A673 (cell line): Measurements from ENCODE around the gene LHFPL2. TPM values are rescaled to one million over a fixed set of nuclear protein-coding genes. Genes with fewer than 3 reads are reported as not detected.

Experiments
- BruUV-seq: library from RNA; stranded (reverse); fragments of 400-500 nt; replicated peaks from 2 replicates; lab custom pipeline; 2021; lab: Mats Ljungman, UMichigan
- CTCF ChIA-PET: fragments of 300-600 bp; sonication (Branson Sonifier 250); formaldehyde crosslinking; loops from one replicate; lab custom pipeline; 2022; ENCODE audit warnings: antibody characterized with exemption; lab: Charles Lee
- POLR2A ChIA-PET: fragments of 300-600 bp; sonication (Branson Sonifier 250); formaldehyde crosslinking; loops from one replicate; lab custom pipeline; 2022; ENCODE audit warnings: antibody characterized with exemption; ENCODE audit not compliant: low non-redundant PET; lab: Charles Lee
- DNase-seq: peaks from one replicate; pipeline ENCODE4 v3.0.0-alpha.2; 2015; ENCODE audit warnings: low spot score
- H3K27ac ChIP-seq: fragments of 200-600 bp; sonication (generic); 2 replicates; pipeline ENCODE4 v1.5.1; 2016; ENCODE audit warnings: mixed run types, low read depth, mild to moderate bottlenecking, mixed read lengths, antibody characterized with exemption, low read length; ENCODE audit not compliant: poor library complexity, severe bottlenecking
- H3K27me3 ChIP-seq: fragments of 200-600 bp; sonication (generic); replicated peaks from 2 replicates; pipeline ENCODE4 v1.6.1; 2017; ENCODE audit warnings: mixed run types, low read depth, mild to moderate bottlenecking, mixed read lengths, antibody characterized with exemption, low read length; ENCODE audit not compliant: insufficient read depth, poor library complexity
- H3K36me3 ChIP-seq: fragments of 200-600 bp; sonication (generic); 2 replicates; pipeline ENCODE4 v1.6.1; 2016; ENCODE audit warnings: mixed run types, mild to moderate bottlenecking, mixed read lengths, antibody characterized with exemption, low read length; ENCODE audit not compliant: insufficient read depth, poor library complexity, severe bottlenecking
- H3K4me1 ChIP-seq: fragments of 200-600 bp; sonication (generic); 2 replicates; pipeline ENCODE4 v1.6.1; 2017; ENCODE audit warnings: mixed run types, mild to moderate bottlenecking, mixed read lengths, antibody characterized with exemption, low read length; ENCODE audit not compliant: insufficient read depth, poor library complexity, severe bottlenecking
- H3K4me3 ChIP-seq: fragments of 200-600 bp; sonication (generic); 2 replicates; pipeline ENCODE4 v1.5.1; 2016; ENCODE audit warnings: low read depth, mixed run types, mild to moderate bottlenecking, mixed read lengths, low read length; ENCODE audit not compliant: poor library complexity, severe bottlenecking
- H3K9me3 ChIP-seq: fragments of 200-600 bp; sonication (generic); 2 replicates; pipeline ENCODE4 v1.6.1; 2016; ENCODE audit warnings: mixed run types, low read depth, mild to moderate bottlenecking, mixed read lengths, antibody characterized with exemption, low read length; ENCODE audit not compliant: poor library complexity, severe bottlenecking
- EZH2 ChIP-seq: fragments of 200-600 bp; sonication (generic); IDR thresholded peaks from 2 replicates; pipeline ENCODE4 v1.6.1; 2017; ENCODE audit warnings: borderline replicate concordance, low read depth, mild to moderate bottlenecking, mixed read lengths, antibody characterized with exemption, low read length; ENCODE audit not compliant: poor library complexity, severe bottlenecking
- intact Hi-C: fragments of 100-400 bp; cut with micrococcal nuclease; formaldehyde crosslinking; loops from one replicate; pipeline ENCODE4 v1.10.0; 2022; ENCODE audit not compliant: unreplicated experiment
- total RNA-seq: library from RNA; stranded (reverse); gene quantifications from 2 replicates; pipeline ENCODE4 v1.2.3, GENCODE V29; 2021
- TF ChIP-seq, protein P1 (sequence below): fragments of 300-800, 200-600 bp; sonication (generic); conservative IDR thresholded peaks from 2 replicates; pipeline ENCODE4 v1.5.1; 2017; ENCODE audit warnings: low read depth, mild to moderate bottlenecking, antibody characterized with exemption, low read length, moderate library complexity, mixed read lengths

The LHFPL2 gene
- total RNA-seq, 1 experiment from 2014 or later: 6.2 TPM

DNA sequence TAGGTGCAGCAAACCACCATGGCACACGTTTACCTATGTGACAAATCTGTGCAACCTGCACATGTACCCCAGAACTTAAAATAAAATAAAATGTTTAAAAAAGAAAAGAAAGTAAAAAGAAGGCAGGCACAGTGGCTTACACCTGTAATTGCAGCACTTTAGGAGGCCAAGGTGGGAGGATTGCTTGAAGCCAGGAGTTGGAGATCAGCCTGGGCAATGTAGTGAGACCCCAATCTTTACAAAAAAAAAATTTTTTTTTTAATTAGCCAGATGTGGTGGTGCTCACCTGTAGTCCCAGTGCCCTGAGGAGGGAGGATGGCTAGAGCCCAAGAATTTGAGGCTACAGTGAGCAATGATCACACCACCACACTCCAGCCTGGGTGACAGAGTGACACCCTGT lies 12.5 kb upstream of the LHFPL2 start:
- TF ChIP-seq, protein P1, sequence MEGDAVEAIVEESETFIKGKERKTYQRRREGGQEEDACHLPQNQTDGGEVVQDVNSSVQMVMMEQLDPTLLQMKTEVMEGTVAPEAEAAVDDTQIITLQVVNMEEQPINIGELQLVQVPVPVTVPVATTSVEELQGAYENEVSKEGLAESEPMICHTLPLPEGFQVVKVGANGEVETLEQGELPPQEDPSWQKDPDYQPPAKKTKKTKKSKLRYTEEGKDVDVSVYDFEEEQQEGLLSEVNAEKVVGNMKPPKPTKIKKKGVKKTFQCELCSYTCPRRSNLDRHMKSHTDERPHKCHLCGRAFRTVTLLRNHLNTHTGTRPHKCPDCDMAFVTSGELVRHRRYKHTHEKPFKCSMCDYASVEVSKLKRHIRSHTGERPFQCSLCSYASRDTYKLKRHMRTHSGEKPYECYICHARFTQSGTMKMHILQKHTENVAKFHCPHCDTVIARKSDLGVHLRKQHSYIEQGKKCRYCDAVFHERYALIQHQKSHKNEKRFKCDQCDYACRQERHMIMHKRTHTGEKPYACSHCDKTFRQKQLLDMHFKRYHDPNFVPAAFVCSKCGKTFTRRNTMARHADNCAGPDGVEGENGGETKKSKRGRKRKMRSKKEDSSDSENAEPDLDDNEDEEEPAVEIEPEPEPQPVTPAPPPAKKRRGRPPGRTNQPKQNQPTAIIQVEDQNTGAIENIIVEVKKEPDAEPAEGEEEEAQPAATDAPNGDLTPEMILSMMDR: no peak
- no peak for TF ChIP-seq EZH2
- no peaks in the 10 kb centered on the region for H3K36me3 ChIP-seq
- no peaks in the 10 kb centered on the region for H3K9me3 ChIP-seq
- CTCF ChIA-PET: no interaction called here
- no peak for DNase-seq
- H3K4me1 ChIP-seq: no peaks in the 10 kb centered on the region
- intact Hi-C loops: no loop called here
- no TSS peak for BruUV-seq
- no peak overlapping the region for H3K4me3 ChIP-seq
- no peak overlapping the region for H3K27ac ChIP-seq
- POLR2A ChIA-PET: no interaction called here
- no peaks in the 10 kb centered on the region for H3K27me3 ChIP-seq

DNA sequence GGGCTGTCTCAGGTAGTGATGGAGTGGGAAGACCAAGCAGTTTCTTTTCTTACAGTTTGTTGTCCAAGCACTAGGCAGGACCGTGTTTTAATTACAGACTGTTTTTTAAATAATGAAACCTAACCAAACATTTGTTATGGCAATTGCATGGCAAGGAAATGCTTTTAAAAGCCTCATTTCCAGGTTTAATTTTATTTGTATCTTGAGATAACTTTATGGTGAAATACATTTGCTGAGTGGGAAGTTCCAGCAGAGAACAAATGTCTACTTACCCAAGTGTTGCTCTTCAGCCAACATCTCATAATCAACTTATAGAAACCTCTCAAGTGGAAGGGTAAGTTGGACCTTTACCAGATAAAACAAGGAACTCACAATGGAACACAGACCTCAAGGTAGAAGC lies 11.8 kb upstream of the LHFPL2 start:
- H3K27me3 ChIP-seq: no peaks in the 10 kb centered on the region
- intact Hi-C loops: no loop called here

GRCh38 chr5:78659714-78660113 lies 11.1 kb upstream of the LHFPL2 start:
- H3K9me3 ChIP-seq: no peaks in the 10 kb centered on the region
- H3K36me3 ChIP-seq: no peaks in the 10 kb centered on the region
- BruUV-seq: no TSS peak
- no peak overlapping the region for H3K27ac ChIP-seq
- DNase-seq: no peak
- no peaks in the 10 kb centered on the region for H3K27me3 ChIP-seq
- CTCF ChIA-PET: no interaction called here
- POLR2A ChIA-PET: no interaction called here
- no peaks in the 10 kb centered on the region for H3K4me1 ChIP-seq
- no peak overlapping the region for H3K4me3 ChIP-seq
- intact Hi-C loops: no loop called here
- TF ChIP-seq EZH2: no peak
- TF ChIP-seq, protein P1: no peak

More for the DNA sequence above, 11.8 kb upstream of the LHFPL2 start:
- no peak overlapping the region for H3K4me3 ChIP-seq
- no peak for TF ChIP-seq EZH2
- TF ChIP-seq, protein P1: no peak
- no peaks in the 10 kb centered on the region for H3K4me1 ChIP-seq
- POLR2A ChIA-PET: no interaction called here
- H3K27ac ChIP-seq: no peak overlapping the region
- no TSS peak for BruUV-seq
- H3K9me3 ChIP-seq: no peaks in the 10 kb centered on the region
- no peak for DNase-seq
- no peaks in the 10 kb centered on the region for H3K36me3 ChIP-seq
- CTCF ChIA-PET: no interaction called here
